Trophoblast cell (in vitro differentiated cells and primary cell): ENCODE results near the gene ANXA6.

Experiments used
- DNase-seq, 2 donors: peaks; one replicate each; pipeline ENCODE4 v3.0.0-alpha.2; 2016
- H2AFZ ChIP-seq: 2 replicates; pipeline ENCODE4 v1.6.1; 2013; ENCODE audit warnings: low read length, moderate library complexity, mild to moderate bottlenecking; ENCODE audit not compliant: insufficient read depth, poor library complexity
- H2AK5ac ChIP-seq: 2 replicates; pipeline ENCODE4 v1.6.1; 2013; ENCODE audit warnings: mild to moderate bottlenecking, low read length
- H2BK120ac ChIP-seq: 2 replicates; pipeline ENCODE4 v1.6.1; 2013; ENCODE audit warnings: low read length, mild to moderate bottlenecking, moderate library complexity; ENCODE audit not compliant: insufficient read depth, poor library complexity
- H2BK12ac ChIP-seq: 2 replicates; pipeline ENCODE4 v1.6.1; 2013; ENCODE audit warnings: mild to moderate bottlenecking, low read length, moderate library complexity
- H2BK5ac ChIP-seq: 2 replicates; pipeline ENCODE4 v1.6.1; 2013; ENCODE audit warnings: low read length, low read depth, moderate library complexity, mild to moderate bottlenecking; ENCODE audit not compliant: poor library complexity
- H3K14ac ChIP-seq: 2 replicates; pipeline ENCODE4 v1.6.1; 2013; ENCODE audit warnings: mild to moderate bottlenecking, low read length
- H3K18ac ChIP-seq: 2 replicates; pipeline ENCODE4 v1.6.1; 2013; ENCODE audit warnings: mild to moderate bottlenecking, low read length
- H3K23ac ChIP-seq: 2 replicates; pipeline ENCODE4 v1.6.1; 2013; ENCODE audit warnings: low read length
- H3K27ac ChIP-seq: 2 replicates; pipeline ENCODE4 v1.5.1; 2013; ENCODE audit warnings: low read depth, mild to moderate bottlenecking, inconsistent platforms, low read length, moderate library complexity
- H3K27me3 ChIP-seq: 2 replicates; pipeline ENCODE4 v1.6.1; 2013; ENCODE audit warnings: inconsistent platforms, mild to moderate bottlenecking, low read length, moderate library complexity; ENCODE audit not compliant: insufficient read depth
- H3K36me3 ChIP-seq, 2 experiments: 1 replicate in 1 of 2; 2 replicates in 1 of 2; pipeline ENCODE4 v1.6.1; 2013; ENCODE audit warnings: low read length in 2 of 2, mild to moderate bottlenecking in 2 of 2, moderate library complexity in 1 of 2; ENCODE audit not compliant: insufficient read depth in 2 of 2, control insufficient read depth in 1 of 2
- H3K4ac ChIP-seq: 2 replicates; pipeline ENCODE4 v1.6.1; 2013; ENCODE audit warnings: low read depth, mild to moderate bottlenecking, low read length, moderate library complexity
- H3K4me1 ChIP-seq, 2 experiments: 1 replicate in 1 of 2; 2 replicates in 1 of 2; pipeline ENCODE4 v1.6.1; 2013; ENCODE audit warnings: low read length in 2 of 2, mild to moderate bottlenecking in 2 of 2, moderate library complexity in 1 of 2; ENCODE audit not compliant: insufficient read depth in 2 of 2, control insufficient read depth in 1 of 2
- H3K4me2 ChIP-seq: 2 replicates; pipeline ENCODE4 v1.6.1; 2013; ENCODE audit warnings: inconsistent platforms, mild to moderate bottlenecking, low read length, moderate library complexity
- H3K4me3 ChIP-seq: 2 replicates; pipeline ENCODE4 v1.5.1; 2013; ENCODE audit warnings: mild to moderate bottlenecking, low read depth, low read length, inconsistent platforms
- H3K79me1 ChIP-seq: one replicate; pipeline ENCODE4 v1.6.1; 2013; ENCODE audit warnings: low read length
- H3K79me2 ChIP-seq: 2 replicates; pipeline ENCODE4 v1.6.1; 2013; ENCODE audit warnings: low read length, mild to moderate bottlenecking; ENCODE audit not compliant: control insufficient read depth, insufficient read depth, poor library complexity
- H3K9ac ChIP-seq: 2 replicates; pipeline ENCODE4 v1.6.1; 2013; ENCODE audit warnings: mild to moderate bottlenecking, low read length
- H3K9me3 ChIP-seq: 2 replicates; pipeline ENCODE4 v1.6.1; 2013; ENCODE audit warnings: low read depth, mild to moderate bottlenecking, control low read depth, inconsistent platforms, low read length; ENCODE audit not compliant: insufficient read depth
- H4K12ac ChIP-seq: 2 replicates; pipeline ENCODE4 v1.6.1; 2013; ENCODE audit warnings: low read depth, mild to moderate bottlenecking, low read length, moderate library complexity
- H4K8ac ChIP-seq: 2 replicates; pipeline ENCODE4 v1.6.1; 2013; ENCODE audit warnings: low read depth, mild to moderate bottlenecking, low read length, moderate library complexity
- H4K91ac ChIP-seq: one replicate; pipeline ENCODE4 v1.6.1; 2013; ENCODE audit warnings: low read depth, mild to moderate bottlenecking, low read length, moderate library complexity
- WGBS: extraction: QIAGEN DNeasy Blood & Tissue Kit; methylation state at CpG from one replicate; pipeline ENCODE4 v1.1.7; 2013; ENCODE audit warnings: missing lambda C conversion rate; ENCODE audit not compliant: insufficient read length, insufficient coverage; ENCODE audit errors: extremely low coverage; 5-methylcytosine and 5-hydroxymethylcytosine counted together

Gene ANXA6

GRCh38 chr5:151075698-151076331 is 81.8 kb downstream of the ANXA6 start:
- no peak overlapping the region for H2BK5ac ChIP-seq
- H2BK120ac ChIP-seq = no peak overlapping the region
- H3K23ac ChIP-seq = no peak overlapping the region
- H2AFZ ChIP-seq = peak overlapping the region; percentile 15
- no peak overlapping the region for H3K14ac ChIP-seq
- H2AK5ac ChIP-seq = no peak overlapping the region
- peaks cover 6 to 10% of the 10 kb centered on the region in 2 experiments for H3K36me3 ChIP-seq
- DNase-seq = peak; percentile 99
- H3K4me2 ChIP-seq = no peak overlapping the region
- H3K9ac ChIP-seq = no peak overlapping the region
- no peak overlapping the region for H4K12ac ChIP-seq
- no peak overlapping the region for H3K4ac ChIP-seq
- peaks cover 4% of the 10 kb centered on the region for H3K79me2 ChIP-seq
- no peak overlapping the region for H4K8ac ChIP-seq
- no CpG with 5 or more reads among the region's 5 CpGs for WGBS
- H3K18ac ChIP-seq = peak overlapping the region; percentile 4
- H3K27ac ChIP-seq = peak overlapping the region; percentile 42
- no peaks in the 10 kb centered on the region for H3K9me3 ChIP-seq
- H2BK12ac ChIP-seq = no peak overlapping the region
- no peak overlapping the region for H3K4me3 ChIP-seq
- H4K91ac ChIP-seq = peak overlapping the region; percentile 75
- no peaks in the 10 kb centered on the region for H3K27me3 ChIP-seq
- peaks cover 18 to 20% of the 10 kb centered on the region in 2 experiments for H3K4me1 ChIP-seq
- H3K79me1 ChIP-seq = peaks cover 13% of the 10 kb centered on the region

- H2BK12ac ChIP-seq = no peak overlapping the region
- H3K9ac ChIP-seq = no peak overlapping the region
- peaks cover 6 to 12% of the 10 kb centered on the region in 2 experiments for H3K36me3 ChIP-seq
- H3K79me2 ChIP-seq = no peaks in the 10 kb centered on the region
- H3K27me3 ChIP-seq = no peaks in the 10 kb centered on the region
- no peak overlapping the region for H4K12ac ChIP-seq
- H2BK120ac ChIP-seq = no peak overlapping the region
- H3K14ac ChIP-seq = no peak overlapping the region
- H2AFZ ChIP-seq = no peak overlapping the region
- no peak overlapping the region for H3K4me3 ChIP-seq
- no peak overlapping the region for H2AK5ac ChIP-seq
- no peak overlapping the region for H4K91ac ChIP-seq
- no peaks in the 10 kb centered on the region for H3K9me3 ChIP-seq
- H3K23ac ChIP-seq = no peak overlapping the region
- H3K4me2 ChIP-seq = no peak overlapping the region
- no CpG with 5 or more reads among the region's 2 CpGs for WGBS
- H3K4me1 ChIP-seq = peaks cover 16 to 17% of the 10 kb centered on the region in 2 experiments
- peak in 1 of 2 donors; percentile 63 for DNase-seq
- no peak overlapping the region for H4K8ac ChIP-seq
- H2BK5ac ChIP-seq = no peak overlapping the region
- H3K18ac ChIP-seq = no peak overlapping the region
- peaks cover 8% of the 10 kb centered on the region for H3K79me1 ChIP-seq
- no peak overlapping the region for H3K4ac ChIP-seq
- no peak overlapping the region for H3K27ac ChIP-seq
Measured at GRCh38 chr5:151074557-151074956, 83.0 kb downstream of the ANXA6 start.

- no peaks in the 10 kb centered on the region for H3K27me3 ChIP-seq
Measured at GRCh38 chr5:151073280-151073679, 84.3 kb downstream of the ANXA6 start.

GRCh38 chr5:151072630-151073025 is 85.0 kb downstream of the ANXA6 start:
- no CpG with 5 or more reads among the region's 5 CpGs for WGBS
- Histone ChIP-seq H3K4me3 (no peak overlapping the region), H4K12ac (no peak overlapping the region), H4K91ac (peak overlapping the region; percentile 56), H3K4me2 (no peak overlapping the region), H3K9me3 (peaks cover 3% of the 10 kb centered on the region), H3K36me3 (peaks cover 2 to 13% of the 10 kb centered on the region in 2 experiments), H3K18ac (no peak overlapping the region), H2BK120ac (no peak overlapping the region), H2AK5ac (no peak overlapping the region), H2AFZ (no peak overlapping the region), H3K4ac (no peak overlapping the region), H3K27me3 (no peaks in the 10 kb centered on the region), H3K14ac (no peak overlapping the region), H3K79me2 (no peaks in the 10 kb centered on the region), H2BK5ac (no peak overlapping the region), H3K9ac (no peak overlapping the region), H3K79me1 (peaks cover 8% of the 10 kb centered on the region), H4K8ac (no peak overlapping the region), H3K27ac (peak overlapping the region; percentile 62), H2BK12ac (no peak overlapping the region), H3K23ac (no peak overlapping the region), H3K4me1 (peaks cover 16 to 23% of the 10 kb centered on the region in 2 experiments)
- DNase-seq = peak; percentile 90 to 95

More at GRCh38 chr5:151073280-151073679, 84.3 kb downstream of the ANXA6 start:
- peaks cover 2 to 12% of the 10 kb centered on the region in 2 experiments for H3K36me3 ChIP-seq
- H4K8ac ChIP-seq = no peak overlapping the region
- H3K23ac ChIP-seq = no peak overlapping the region
- peaks cover 2% of the 10 kb centered on the region for H3K9me3 ChIP-seq
- H3K4me2 ChIP-seq = no peak overlapping the region
- H3K18ac ChIP-seq = no peak overlapping the region
- H3K4ac ChIP-seq = no peak overlapping the region
- H4K91ac ChIP-seq = no peak overlapping the region
- H3K4me1 ChIP-seq = peaks cover 16 to 22% of the 10 kb centered on the region in 2 experiments
- no peaks in the 10 kb centered on the region for H3K79me2 ChIP-seq
- no peak overlapping the region for H4K12ac ChIP-seq
- no peak overlapping the region for H2BK5ac ChIP-seq
- H3K9ac ChIP-seq = no peak overlapping the region
- H2BK12ac ChIP-seq = no peak overlapping the region
- DNase-seq = peak in 1 of 2 donors; percentile 52
- WGBS = no CpG with 5 or more reads among the region's 2 CpGs
- H3K4me3 ChIP-seq = no peak overlapping the region
- peaks cover 8% of the 10 kb centered on the region for H3K79me1 ChIP-seq
- no peak overlapping the region for H3K27ac ChIP-seq
- H2AFZ ChIP-seq = no peak overlapping the region
- no peak overlapping the region for H2AK5ac ChIP-seq
- no peak overlapping the region for H2BK120ac ChIP-seq
- no peak overlapping the region for H3K14ac ChIP-seq
